Endodermal cell (in vitro differentiated cells): Measurements from ENCODE around the gene KRTAP9-1. TPM values are rescaled to one million over a fixed set of nuclear protein-coding genes. Genes with fewer than 3 reads are reported as not detected.

Source experiments
- DNase-seq: peaks from one replicate; pipeline ENCODE4 v3.0.0-alpha.2; 2017
- H3K27ac ChIP-seq: 2 replicates; pipeline ENCODE4 v1.5.1; 2013; ENCODE audit warnings: mild to moderate bottlenecking, low read depth, low read length, moderate library complexity
- H3K27me3 ChIP-seq: 2 replicates; pipeline ENCODE4 v1.6.1; 2013; ENCODE audit warnings: mild to moderate bottlenecking, low read length, moderate library complexity; ENCODE audit not compliant: insufficient read depth, control insufficient read depth, poor library complexity, severe bottlenecking
- H3K36me3 ChIP-seq: 2 replicates; pipeline ENCODE4 v1.7.0; 2013; ENCODE audit warnings: mild to moderate bottlenecking, low read length, moderate library complexity; ENCODE audit not compliant: control insufficient read depth, insufficient read depth
- H3K4me1 ChIP-seq: one replicate; pipeline ENCODE4 v1.7.0; 2013; ENCODE audit warnings: low read length; ENCODE audit not compliant: control insufficient read depth, insufficient read depth
- H3K4me3 ChIP-seq: 2 replicates; pipeline ENCODE4 v1.5.1; 2013; ENCODE audit warnings: mild to moderate bottlenecking, low read length, moderate library complexity
- H3K9ac ChIP-seq: 2 replicates; pipeline ENCODE4 v1.6.1; 2013; ENCODE audit warnings: mild to moderate bottlenecking, low read length, moderate library complexity; ENCODE audit not compliant: poor library complexity, severe bottlenecking; ENCODE audit errors: extremely low read depth
- H3K9me3 ChIP-seq: 2 replicates; pipeline ENCODE4 v1.6.1; 2013; ENCODE audit warnings: mild to moderate bottlenecking, low read length, moderate library complexity; ENCODE audit not compliant: control insufficient read depth
- H3K27ac Mint-ChIP-seq: 2 replicates; pipeline ENCODE4 v1.8.0; 2020; ENCODE audit warnings: mixed read lengths
- H3K27me3 Mint-ChIP-seq: 2 replicates; pipeline ENCODE4 v1.8.0; 2021; ENCODE audit warnings: mild to moderate bottlenecking, mixed read lengths; ENCODE audit not compliant: insufficient read depth
- H3K36me3 Mint-ChIP-seq: 2 replicates; pipeline ENCODE4 v1.8.0; 2020; ENCODE audit warnings: low read depth, mixed read lengths
- H3K4me1 Mint-ChIP-seq: 2 replicates; pipeline ENCODE4 v1.8.0; 2020; ENCODE audit warnings: mixed read lengths
- H3K4me3 Mint-ChIP-seq: 2 replicates; pipeline ENCODE4 v1.8.0; 2020; ENCODE audit warnings: mild to moderate bottlenecking, moderate library complexity, mixed read lengths
- H3K9me3 Mint-ChIP-seq: 2 replicates; pipeline ENCODE4 v1.8.0; 2020; ENCODE audit warnings: mild to moderate bottlenecking, mixed read lengths
- WGBS, 2 experiments: methylation state at CpG; one replicate each; pipeline versions ENCODE4 v1.1.5 to v1.1.7; 2013; ENCODE audit warnings: missing lambda C conversion rate in 2 of 2, mixed read lengths in 1 of 2; ENCODE audit not compliant: insufficient coverage in 1 of 2, insufficient read length in 1 of 2; 5-methylcytosine and 5-hydroxymethylcytosine counted together
- total RNA-seq, 2 donors: library from RNA; stranded (reverse); fragmentation: NEBNext Ultra II Directional in 1 of 2; extraction: Animal tissue kit (Norgen Biotek cat#: 25700) in 1 of 2; gene quantifications; 2 replicates in 1 of 2; 3 replicates in 1 of 2; pipeline ENCODE4 v1.2.1, GENCODE V29; 2021
- TF ChIP-seq, protein P1 (sequence below): fragments of 200-600 bp; sonication (generic); conservative IDR thresholded peaks from 2 replicates; pipeline ENCODE4 v1.5.0; 2021; ENCODE audit warnings: antibody characterized with exemption, mild to moderate bottlenecking

The KRTAP9-1 gene
- total RNA-seq, 2 donors from 2014 or later, result not detected

- H3K4me3 ChIP-seq, result no peak overlapping the region
- H3K36me3 Mint-ChIP-seq, result no peaks in the 10 kb centered on the region
- no peaks in the 10 kb centered on the region for H3K4me1 ChIP-seq
- no peaks in the 10 kb centered on the region for H3K27me3 ChIP-seq
- no peaks in the 10 kb centered on the region for H3K9me3 ChIP-seq
- H3K27ac Mint-ChIP-seq, result no peak overlapping the region
- no peak overlapping the region for H3K9ac ChIP-seq
- DNase-seq, result no peak
- H3K27me3 Mint-ChIP-seq, result peaks cover 1% of the 10 kb centered on the region
- no peaks in the 10 kb centered on the region for H3K36me3 ChIP-seq
- WGBS, 2 experiments, result 96 to 100% methylated on average over 1 of the region's 1 CpG
- no peak overlapping the region for H3K27ac ChIP-seq
- no peaks in the 10 kb centered on the region for H3K9me3 Mint-ChIP-seq
- H3K4me3 Mint-ChIP-seq, result no peak overlapping the region
- TF ChIP-seq, protein P1, sequence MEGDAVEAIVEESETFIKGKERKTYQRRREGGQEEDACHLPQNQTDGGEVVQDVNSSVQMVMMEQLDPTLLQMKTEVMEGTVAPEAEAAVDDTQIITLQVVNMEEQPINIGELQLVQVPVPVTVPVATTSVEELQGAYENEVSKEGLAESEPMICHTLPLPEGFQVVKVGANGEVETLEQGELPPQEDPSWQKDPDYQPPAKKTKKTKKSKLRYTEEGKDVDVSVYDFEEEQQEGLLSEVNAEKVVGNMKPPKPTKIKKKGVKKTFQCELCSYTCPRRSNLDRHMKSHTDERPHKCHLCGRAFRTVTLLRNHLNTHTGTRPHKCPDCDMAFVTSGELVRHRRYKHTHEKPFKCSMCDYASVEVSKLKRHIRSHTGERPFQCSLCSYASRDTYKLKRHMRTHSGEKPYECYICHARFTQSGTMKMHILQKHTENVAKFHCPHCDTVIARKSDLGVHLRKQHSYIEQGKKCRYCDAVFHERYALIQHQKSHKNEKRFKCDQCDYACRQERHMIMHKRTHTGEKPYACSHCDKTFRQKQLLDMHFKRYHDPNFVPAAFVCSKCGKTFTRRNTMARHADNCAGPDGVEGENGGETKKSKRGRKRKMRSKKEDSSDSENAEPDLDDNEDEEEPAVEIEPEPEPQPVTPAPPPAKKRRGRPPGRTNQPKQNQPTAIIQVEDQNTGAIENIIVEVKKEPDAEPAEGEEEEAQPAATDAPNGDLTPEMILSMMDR, result no peak
- H3K4me1 Mint-ChIP-seq, result peaks cover 1% of the 10 kb centered on the region
Observed at GRCh38 chr17:41178843-41179616, 10.7 kb upstream of the KRTAP9-1 start.

- Histone ChIP-seq H3K9me3 (no peaks in the 10 kb centered on the region), H3K27ac (no peak within 1 kb of the TSS), H3K36me3 (no peaks in the 10 kb centered on the region), H3K9ac (no peak within 1 kb of the TSS), H3K4me1 (no peaks in the 10 kb centered on the region), H3K27me3 (no peaks in the 10 kb centered on the region), H3K4me3 (no peak within 1 kb of the TSS)
- no peaks in the 10 kb centered on the region for H3K36me3 Mint-ChIP-seq
- H3K4me3 Mint-ChIP-seq, result no peak within 1 kb of the TSS
- H3K27ac Mint-ChIP-seq, result no peak within 1 kb of the TSS
- WGBS, 2 experiments, result 80 to 83% methylated on average over 4 to 8 of the region's 9 CpGs
- H3K4me1 Mint-ChIP-seq, result peaks cover 1% of the 10 kb centered on the region
- TF ChIP-seq, protein P1, result no peak
- DNase-seq, result no peak
- no peaks in the 10 kb centered on the region for H3K9me3 Mint-ChIP-seq
- peaks cover 3% of the 10 kb centered on the region for H3K27me3 Mint-ChIP-seq
Observed at GRCh38 chr17:41184480-41184961, 5.2 kb upstream of the KRTAP9-1 start, which contains the start of gene KRTAP4-1. TSS of gene KRTAP4-1 (minus strand) at chr17:41184911. CDS start at chr17:41184854, 57 bp downstream.

- 75 to 82% methylated on average over 1 of the region's 1 CpG for WGBS, 2 experiments
- H3K27ac Mint-ChIP-seq, result no peak overlapping the region
- DNase-seq, result no peak
- Histone ChIP-seq H3K9me3 (no peaks in the 10 kb centered on the region), H3K27ac (no peak overlapping the region), H3K9ac (no peak overlapping the region), H3K4me3 (no peak overlapping the region), H3K27me3 (no peaks in the 10 kb centered on the region), H3K36me3 (no peaks in the 10 kb centered on the region), H3K4me1 (no peaks in the 10 kb centered on the region)
- H3K4me1 Mint-ChIP-seq, result peaks cover 1% of the 10 kb centered on the region
- no peaks in the 10 kb centered on the region for H3K9me3 Mint-ChIP-seq
- H3K4me3 Mint-ChIP-seq, result no peak overlapping the region
- H3K36me3 Mint-ChIP-seq, result no peaks in the 10 kb centered on the region
- peaks cover 3% of the 10 kb centered on the region for H3K27me3 Mint-ChIP-seq
- TF ChIP-seq, protein P1, result no peak
Observed at GRCh38 chr17:41185001-41185400, 4.7 kb upstream of the KRTAP9-1 start.
